Lower lobe of right lung (tissue), 2 donors: Measurements from ENCODE around the gene SRPRB. TPM values are rescaled to one million over a fixed set of nuclear protein-coding genes. Genes with fewer than 3 reads are reported as not detected.

Source experiments
- ATAC-seq, 2 donors: fragments of 200-7000 bp; cut with Tn5 transposase; one replicate each; pipeline ENCODE4 v1.9.1; 2020 to 2022; ENCODE audit warnings: mild to moderate bottlenecking in 2 of 2, moderate library complexity in 2 of 2
- DNase-seq: peaks from one replicate; pipeline ENCODE4 v3.0.0-alpha.2; 2020
- H3K27ac ChIP-seq: fragments of 200-600 bp; one replicate; pipeline ENCODE4 v1.8.0; 2022
- H3K27me3 ChIP-seq: fragments of 200-600 bp; one replicate; pipeline ENCODE4 v1.8.0; 2022; ENCODE audit warnings: low read depth
- H3K36me3 ChIP-seq: fragments of 200-600 bp; one replicate; pipeline ENCODE4 v1.8.0; 2022; ENCODE audit warnings: mild to moderate bottlenecking
- H3K4me1 ChIP-seq: fragments of 200-600 bp; one replicate; pipeline ENCODE4 v1.8.0; 2022
- H3K4me3 ChIP-seq: fragments of 200-600 bp; one replicate; pipeline ENCODE4 v1.8.0; 2022; ENCODE audit warnings: mild to moderate bottlenecking
- H3K9me3 ChIP-seq: fragments of 200-600 bp; one replicate; pipeline ENCODE4 v1.8.0; 2022
- CTCF ChIP-seq: fragments of 200-600 bp; IDR thresholded peaks from one replicate; pipeline ENCODE4 v1.8.0; 2022; ENCODE audit warnings: antibody characterized with exemption, mild to moderate bottlenecking
- intact Hi-C: fragments of 100-400 bp; cut with DNase I; formaldehyde crosslinking; loops from one replicate; pipeline ENCODE4 v1.11.0; 2022
- total RNA-seq: library from RNA; stranded (reverse); fragmentation: NEBNext Ultra II Directional; extraction: Animal tissue kit (Norgen Biotek cat#: 25700); gene quantifications from one replicate; pipeline ENCODE4 v1.2.1, GENCODE V29; 2021
- donor health status: DM: no; HTN: yes; CAD: no; lungs with severe emphysema.

SRPRB gene
- total RNA-seq, 1 donor from 2014 or later = 43.3 TPM

- Histone ChIP-seq H3K36me3 (no peaks in the 10 kb centered on the region), H3K9me3 (no peaks in the 10 kb centered on the region), H3K4me1 (no peaks in the 10 kb centered on the region), H3K27ac (no peak overlapping the region), H3K4me3 (no peak overlapping the region), H3K27me3 (no peaks in the 10 kb centered on the region)
- ATAC-seq (no peak), DNase-seq (no peak)
- intact Hi-C loops = no loop called here
- TF ChIP-seq CTCF = no peak
Measured at GRCh38 chr3:133865136-133865855, 59.7 kb downstream of the SRPRB start.

- TF ChIP-seq CTCF = no peak
- no peaks in the 10 kb centered on the region for H3K27me3 ChIP-seq
- no peaks in the 10 kb centered on the region for H3K4me1 ChIP-seq
- H3K36me3 ChIP-seq = no peaks in the 10 kb centered on the region
- intact Hi-C loops = no loop called here
- no peak overlapping the region for H3K27ac ChIP-seq
- ATAC-seq (no peak), DNase-seq (no peak)
- no peaks in the 10 kb centered on the region for H3K9me3 ChIP-seq
- no peak overlapping the region for H3K4me3 ChIP-seq
Measured at GRCh38 chr3:133866141-133866540, 60.5 kb downstream of the SRPRB start.

GRCh38 chr3:133868186-133868585 is 62.6 kb downstream of the SRPRB start:
- Histone ChIP-seq H3K4me1 (no peaks in the 10 kb centered on the region), H3K36me3 (no peaks in the 10 kb centered on the region), H3K27me3 (no peaks in the 10 kb centered on the region), H3K4me3 (no peak overlapping the region), H3K9me3 (no peaks in the 10 kb centered on the region), H3K27ac (no peak overlapping the region)
- ATAC-seq (no peak), DNase-seq (no peak)
- intact Hi-C loops = no loop called here
- TF ChIP-seq CTCF = no peak

- Histone ChIP-seq H3K36me3 (no peaks in the 10 kb centered on the region), H3K4me3 (no peak overlapping the region), H3K4me1 (no peaks in the 10 kb centered on the region), H3K27ac (no peak overlapping the region), H3K9me3 (no peaks in the 10 kb centered on the region), H3K27me3 (no peaks in the 10 kb centered on the region)
- DNase-seq (no peak), ATAC-seq (no peak)
- intact Hi-C loops = no loop called here
- TF ChIP-seq CTCF = no peak
Measured at GRCh38 chr3:133868758-133869475, 63.3 kb downstream of the SRPRB start.

GRCh38 chr3:133869586-133869985 is 64.0 kb downstream of the SRPRB start:
- no peak for DNase-seq
- no peak overlapping the region for H3K4me3 ChIP-seq
- no peaks in the 10 kb centered on the region for H3K36me3 ChIP-seq
- ATAC-seq = no peak
- intact Hi-C loops = no loop called here
- no peak for TF ChIP-seq CTCF
- H3K9me3 ChIP-seq = no peaks in the 10 kb centered on the region
- H3K27ac ChIP-seq = no peak overlapping the region
- no peaks in the 10 kb centered on the region for H3K4me1 ChIP-seq
- H3K27me3 ChIP-seq = no peaks in the 10 kb centered on the region
